ENCODE results near the gene GFRAL. TPM values are rescaled to one million over a fixed set of nuclear protein-coding genes. Genes with fewer than 3 reads are reported as not detected.

The GFRAL gene
- total RNA-seq, 4 donors from 2014 or later: not detected

DNA sequence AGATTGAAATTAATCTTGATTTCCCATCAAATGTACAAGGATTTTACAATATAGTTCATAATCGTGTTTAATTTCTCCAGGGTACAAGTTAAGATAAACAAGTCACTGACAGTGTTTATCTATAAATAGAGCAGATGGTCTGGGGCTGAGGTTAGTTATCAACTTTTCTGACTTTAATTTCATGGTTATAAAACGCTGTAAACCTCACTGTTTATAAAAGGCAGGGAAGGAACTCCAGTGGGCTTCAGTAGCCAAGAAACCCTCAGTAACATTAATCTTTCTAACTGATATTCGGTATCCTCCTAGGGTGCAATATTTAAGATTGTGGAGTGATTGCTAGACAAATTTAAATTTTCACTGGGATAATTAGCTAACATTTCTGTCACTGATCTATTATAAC, 68.6 kb downstream of the GFRAL start:
- H3K4me1 ChIP-seq: no peaks in the 10 kb centered on the region
- DNase-seq (ENCODE audit: low spot score in 2 of 2): no peak
- H3K27me3 ChIP-seq: no peaks in the 10 kb centered on the region
- H3K27ac ChIP-seq: no peak overlapping the region
- TF ChIP-seq POLR2AphosphoS5 (IDR thresholded peaks at IDR 0.05) (no peak), POLR2A (IDR thresholded peaks at IDR 0.05) (no peak), EP300 (IDR thresholded peaks at IDR 0.05) (no peak), CTCF (IDR thresholded peaks at IDR 0.05) (no peak)
- H3K9me3 ChIP-seq: no peaks in the 10 kb centered on the region
- WGBS: 58% methylated on average over 3 of the region's 3 CpGs
- no peaks in the 10 kb centered on the region for H3K36me3 ChIP-seq
- H3K4me3 ChIP-seq: no peak overlapping the region

DNA sequence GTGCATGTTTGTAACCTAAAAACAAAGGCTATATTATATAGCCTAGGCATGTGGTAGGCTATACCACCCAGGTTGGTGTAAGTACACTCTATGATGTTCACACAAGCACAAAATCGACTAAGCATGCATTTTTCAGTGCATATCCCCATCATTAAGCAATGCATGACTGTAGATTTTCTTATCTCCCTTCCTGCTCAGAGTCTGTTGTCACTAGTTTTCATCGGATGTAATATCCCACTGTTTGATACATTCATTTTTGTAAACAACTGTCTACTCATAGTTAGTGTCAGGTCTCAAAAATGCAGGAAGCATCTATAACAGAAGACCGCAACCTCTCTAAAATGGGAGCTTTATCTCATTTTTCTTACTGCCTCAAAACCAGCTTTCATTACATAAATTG, 70.7 kb downstream of the GFRAL start:
- WGBS: 78% methylated on average over 3 of the region's 3 CpGs
- Histone ChIP-seq H3K4me1 (no peaks in the 10 kb centered on the region), H3K9me3 (no peaks in the 10 kb centered on the region)

GRCh38 chr6:55399351-55399750, 72.1 kb downstream of the GFRAL start:
- Histone ChIP-seq H3K27ac (no peak overlapping the region), H3K4me1 (no peaks in the 10 kb centered on the region), H3K36me3 (no peaks in the 10 kb centered on the region), H3K27me3 (no peaks in the 10 kb centered on the region), H3K4me3 (no peak overlapping the region), H3K9me3 (no peaks in the 10 kb centered on the region)
- TF ChIP-seq CTCF (IDR thresholded peaks at IDR 0.05) (no peak), POLR2A (IDR thresholded peaks at IDR 0.05) (no peak), POLR2AphosphoS5 (IDR thresholded peaks at IDR 0.05) (no peak), EP300 (IDR thresholded peaks at IDR 0.05) (no peak)
- no peak for DNase-seq (ENCODE audit: low spot score in 2 of 2)
- 19% methylated on average over 1 of the region's 1 CpG for WGBS

More for the DNA sequence above, 70.7 kb downstream of the GFRAL start:
- no peaks in the 10 kb centered on the region for H3K36me3 ChIP-seq
- no peak overlapping the region for H3K4me3 ChIP-seq
- TF ChIP-seq POLR2A (IDR thresholded peaks at IDR 0.05) (no peak), POLR2AphosphoS5 (IDR thresholded peaks at IDR 0.05) (no peak), EP300 (IDR thresholded peaks at IDR 0.05) (no peak), CTCF (IDR thresholded peaks at IDR 0.05) (no peak)
- no peak overlapping the region for H3K27ac ChIP-seq
- no peak for DNase-seq (ENCODE audit: low spot score in 2 of 2)
- no peaks in the 10 kb centered on the region for H3K27me3 ChIP-seq

- Histone ChIP-seq H3K36me3 (no peaks in the 10 kb centered on the region), H3K4me3 (no peak overlapping the region), H3K9me3 (no peaks in the 10 kb centered on the region), H3K27me3 (no peaks in the 10 kb centered on the region), H3K27ac (no peak overlapping the region), H3K4me1 (no peaks in the 10 kb centered on the region)
- DNase-seq (ENCODE audit: low spot score in 2 of 2): no peak
- 62% methylated on average over 7 of the region's 7 CpGs for WGBS
- TF ChIP-seq POLR2AphosphoS5 (IDR thresholded peaks at IDR 0.05): no peak
- no peak for TF ChIP-seq CTCF (IDR thresholded peaks at IDR 0.05)
- no peak for TF ChIP-seq POLR2A (IDR thresholded peaks at IDR 0.05)
- no peak for TF ChIP-seq EP300 (IDR thresholded peaks at IDR 0.05)
Measured at GRCh38 chr6:55405474-55406235, 78.4 kb downstream of the GFRAL start.

DNA sequence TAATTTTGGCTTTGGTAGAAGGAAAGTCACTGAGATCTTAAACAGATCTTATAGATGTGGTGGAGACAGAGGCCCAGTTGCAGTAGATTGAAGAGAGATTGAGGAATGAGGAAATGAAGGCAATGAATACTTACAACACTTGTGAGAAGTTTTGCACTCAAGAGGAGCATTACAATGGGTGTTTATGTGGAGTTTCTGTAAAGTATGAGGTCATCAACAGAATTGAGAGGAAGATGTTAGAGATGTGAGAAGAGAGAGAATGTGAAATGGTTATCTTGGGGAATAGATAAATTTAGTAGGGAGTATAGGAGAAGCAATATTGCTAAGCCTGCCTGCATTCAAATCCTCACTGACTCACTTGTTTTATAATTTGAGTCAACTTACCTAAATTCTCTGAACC, 83.4 kb downstream of the GFRAL start:
- H3K27me3 ChIP-seq: no peaks in the 10 kb centered on the region
- H3K36me3 ChIP-seq: no peaks in the 10 kb centered on the region
- no peak overlapping the region for H3K4me3 ChIP-seq
- no peak for TF ChIP-seq CTCF (IDR thresholded peaks at IDR 0.05)
- TF ChIP-seq POLR2AphosphoS5 (IDR thresholded peaks at IDR 0.05): no peak
- no peak for TF ChIP-seq POLR2A (IDR thresholded peaks at IDR 0.05)
- no peak for TF ChIP-seq EP300 (IDR thresholded peaks at IDR 0.05)
- no peaks in the 10 kb centered on the region for H3K4me1 ChIP-seq
- no peaks in the 10 kb centered on the region for H3K9me3 ChIP-seq
- no peak for DNase-seq (ENCODE audit: low spot score in 2 of 2)
- H3K27ac ChIP-seq: no peak overlapping the region

All from suprapubic skin (tissue), 4 donors.